Karpas-422 (cell line): ENCODE data around the gene ISCA1. TPM values are rescaled to one million over a fixed set of nuclear protein-coding genes. Genes with fewer than 3 reads are reported as not detected.

ENCODE experiments used
- DNase-seq: peaks from one replicate; pipeline ENCODE4 v3.0.0-alpha.2; 2015
- H2AFZ ChIP-seq: fragments of 200-600 bp; sonication (generic); 2 replicates; pipeline ENCODE4 v1.6.1; 2014; ENCODE audit warnings: antibody characterized with exemption, low read length, mixed read lengths
- H3K27ac ChIP-seq: fragments of 200-600 bp; sonication (generic); 2 replicates; pipeline ENCODE4 v1.5.1; 2014; ENCODE audit warnings: mild to moderate bottlenecking, low read length, moderate library complexity
- H3K27me3 ChIP-seq: fragments of 200-600 bp; sonication (generic); 2 replicates; pipeline ENCODE4 v1.6.1; 2014; ENCODE audit warnings: low read length, mixed read lengths
- H3K36me3 ChIP-seq: fragments of 200-600 bp; sonication (generic); 2 replicates; pipeline ENCODE4 v1.6.1; 2014; ENCODE audit warnings: low read length, mixed read lengths; ENCODE audit not compliant: insufficient read depth
- H3K4me1 ChIP-seq: fragments of 200-600 bp; sonication (generic); 2 replicates; pipeline ENCODE4 v1.6.1; 2014; ENCODE audit warnings: mild to moderate bottlenecking, low read length, mixed read lengths
- H3K4me2 ChIP-seq: fragments of 200-600 bp; sonication (generic); 2 replicates; pipeline ENCODE4 v1.6.1; 2014; ENCODE audit warnings: low read length, low read depth, mild to moderate bottlenecking; ENCODE audit not compliant: poor library complexity, severe bottlenecking
- H3K4me3 ChIP-seq: fragments of 200-600 bp; sonication (generic); 2 replicates; pipeline ENCODE4 v1.5.1; 2014; ENCODE audit warnings: mild to moderate bottlenecking, antibody characterized with exemption, low read length, mixed read lengths
- H3K79me2 ChIP-seq: fragments of 200-600 bp; sonication (generic); 2 replicates; pipeline ENCODE4 v1.6.1; 2014; ENCODE audit warnings: mild to moderate bottlenecking, low read length, mixed read lengths
- H3K9ac ChIP-seq: fragments of 200-600 bp; sonication (generic); 2 replicates; pipeline ENCODE4 v1.6.0; 2014; ENCODE audit warnings: low read length
- H3K9me2 ChIP-seq: fragments of 200-600 bp; sonication (generic), shearing (Covaris generic); replicated peaks from 2 replicates; pipeline ENCODE4 v1.6.0; 2014; ENCODE audit warnings: mild to moderate bottlenecking, low read length, moderate library complexity; ENCODE audit not compliant: insufficient read depth
- H3K9me3 ChIP-seq: fragments of 300-700, 200-600 bp; sonication (generic); 2 replicates; pipeline ENCODE4 v1.6.1; 2014; ENCODE audit warnings: low read length, mixed read lengths
- H4K20me1 ChIP-seq: fragments of 200-600 bp; sonication (generic); 2 replicates; pipeline ENCODE4 v1.6.1; 2014; ENCODE audit warnings: mild to moderate bottlenecking, antibody characterized with exemption, low read length, low read depth; ENCODE audit not compliant: insufficient read depth
- total RNA-seq: library from RNA; depleted of rRNA; stranded (reverse); fragments of >200 nt; shearing (Covaris generic); gene quantifications from 2 replicates; pipeline ENCODE4 v1.2.3, GENCODE V29; 2014; ENCODE audit warnings: low replicate concordance

Gene ISCA1
- total RNA-seq, 1 experiment from 2014 or later, result 51.4 TPM

GRCh38 chr9:86246752-86247161 is 35.6 kb downstream of the ISCA1 start:
- Histone ChIP-seq H3K4me2 (no peak overlapping the region), H3K4me1 (peaks cover 11% of the 10 kb centered on the region), H4K20me1 (no peaks in the 10 kb centered on the region), H3K9me2 (no peaks in the 10 kb centered on the region), H3K9ac (no peak overlapping the region), H3K27me3 (no peaks in the 10 kb centered on the region), H2AFZ (no peak overlapping the region), H3K9me3 (no peaks in the 10 kb centered on the region), H3K36me3 (no peaks in the 10 kb centered on the region), H3K4me3 (no peak overlapping the region), H3K27ac (no peak overlapping the region), H3K79me2 (no peaks in the 10 kb centered on the region)
- peak; percentile 56 for DNase-seq

DNA sequence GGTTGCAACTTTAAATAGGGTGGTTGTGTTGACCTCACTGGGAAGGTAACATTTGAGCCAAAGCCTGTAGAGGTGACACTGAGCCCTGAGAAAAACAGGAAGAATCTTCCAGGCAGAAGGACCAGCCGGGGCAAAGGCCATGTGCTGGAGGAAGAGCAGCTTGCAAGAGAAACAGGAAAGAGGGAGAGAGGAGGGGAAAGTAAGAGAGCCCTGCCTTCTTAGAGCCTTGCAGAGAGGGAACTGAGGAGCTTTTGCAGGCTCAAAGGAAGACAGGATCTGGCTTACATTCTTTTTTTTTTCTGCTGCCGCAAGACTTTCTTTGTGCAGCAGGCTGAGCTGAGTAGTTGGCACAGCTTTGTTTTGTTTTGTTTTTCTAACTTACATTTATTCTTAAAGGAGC is 40.3 kb downstream of the ISCA1 start:
- H3K4me1 ChIP-seq, result peaks cover 10% of the 10 kb centered on the region
- no peaks in the 10 kb centered on the region for H3K9me3 ChIP-seq
- no peaks in the 10 kb centered on the region for H3K36me3 ChIP-seq
- no peaks in the 10 kb centered on the region for H3K27me3 ChIP-seq
- H3K4me3 ChIP-seq, result no peak overlapping the region
- DNase-seq, result no peak
- no peak overlapping the region for H2AFZ ChIP-seq
- no peak overlapping the region for H3K27ac ChIP-seq
- no peaks in the 10 kb centered on the region for H4K20me1 ChIP-seq
- no peak overlapping the region for H3K4me2 ChIP-seq
- no peaks in the 10 kb centered on the region for H3K79me2 ChIP-seq
- H3K9ac ChIP-seq, result no peak overlapping the region
- H3K9me2 ChIP-seq, result no peaks in the 10 kb centered on the region

GRCh38 chr9:86241216-86241615 is 41.1 kb downstream of the ISCA1 start:
- Histone ChIP-seq H2AFZ (no peak overlapping the region), H3K4me1 (peaks cover 2% of the 10 kb centered on the region; the same call in 1 of the 2 replicates), H3K36me3 (no peaks in the 10 kb centered on the region), H3K27ac (no peak overlapping the region), H4K20me1 (no peaks in the 10 kb centered on the region), H3K9me3 (no peaks in the 10 kb centered on the region), H3K27me3 (no peaks in the 10 kb centered on the region), H3K4me3 (no peak overlapping the region), H3K9ac (no peak overlapping the region), H3K4me2 (no peak overlapping the region), H3K9me2 (no peaks in the 10 kb centered on the region), H3K79me2 (no peaks in the 10 kb centered on the region)
- no peak for DNase-seq

DNA sequence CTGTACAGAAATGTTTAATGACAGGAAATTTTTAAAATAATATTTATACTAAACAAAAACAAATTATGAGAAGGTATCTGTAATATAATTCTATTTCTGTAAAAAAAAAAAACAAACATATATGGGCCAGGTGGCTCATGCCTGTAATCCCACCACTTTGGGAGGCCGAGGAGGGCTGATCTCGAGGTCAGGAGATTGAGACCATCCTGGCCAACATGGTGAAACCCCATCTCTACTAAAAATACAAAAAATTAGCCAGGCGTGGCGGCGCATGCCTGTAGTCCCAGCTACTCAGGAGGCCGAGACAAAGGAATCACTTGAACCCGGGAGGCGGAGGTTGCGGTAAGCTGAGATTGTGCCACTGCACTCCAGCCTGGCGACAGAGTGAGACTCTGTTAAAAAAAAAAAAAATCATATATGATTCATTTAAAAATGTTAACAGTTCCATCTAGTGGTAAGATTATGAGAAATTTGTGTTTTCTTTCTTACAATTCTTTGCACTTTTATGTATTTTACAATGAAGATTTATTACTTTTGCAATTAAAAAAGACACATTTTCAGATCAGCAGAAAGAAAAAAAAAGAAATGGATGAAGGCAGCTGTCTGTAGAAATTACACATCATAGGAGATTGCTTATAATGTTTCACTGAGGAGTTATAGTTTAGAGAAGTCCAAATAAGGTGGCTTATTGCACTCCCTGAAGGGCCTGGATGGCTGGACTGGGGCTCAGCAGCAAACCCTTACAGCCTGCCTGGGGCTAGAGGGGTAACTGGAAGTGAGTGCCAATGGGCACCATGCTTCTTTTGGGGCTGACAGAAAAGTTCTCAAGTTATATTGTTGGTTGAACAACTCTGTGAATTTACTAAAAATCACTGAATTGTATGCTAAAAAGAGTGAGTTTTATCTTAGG is 43.2 kb downstream of the ISCA1 start:
- Histone ChIP-seq H3K9me3 (no peaks in the 10 kb centered on the region), H3K4me3 (no peak overlapping the region), H3K9ac (no peak overlapping the region), H3K79me2 (no peaks in the 10 kb centered on the region), H3K4me1 (no peaks in the 10 kb centered on the region), H3K4me2 (no peak overlapping the region), H3K27ac (no peak overlapping the region), H4K20me1 (no peaks in the 10 kb centered on the region), H3K27me3 (no peaks in the 10 kb centered on the region), H2AFZ (no peak overlapping the region), H3K9me2 (no peaks in the 10 kb centered on the region), H3K36me3 (no peaks in the 10 kb centered on the region)
- no peak for DNase-seq

GRCh38 chr9:86230858-86231257 is 51.5 kb downstream of the ISCA1 start:
- H4K20me1 ChIP-seq, result no peaks in the 10 kb centered on the region
- H3K79me2 ChIP-seq, result no peaks in the 10 kb centered on the region
- no peaks in the 10 kb centered on the region for H3K4me1 ChIP-seq
- H3K9ac ChIP-seq, result no peak overlapping the region
- H3K4me2 ChIP-seq, result no peak overlapping the region
- H3K4me3 ChIP-seq, result no peak overlapping the region
- no peak for DNase-seq
- no peaks in the 10 kb centered on the region for H3K36me3 ChIP-seq
- H3K9me3 ChIP-seq, result no peaks in the 10 kb centered on the region
- no peaks in the 10 kb centered on the region for H3K27me3 ChIP-seq
- H3K27ac ChIP-seq, result no peak overlapping the region
- H3K9me2 ChIP-seq, result no peaks in the 10 kb centered on the region
- no peak overlapping the region for H2AFZ ChIP-seq

DNA sequence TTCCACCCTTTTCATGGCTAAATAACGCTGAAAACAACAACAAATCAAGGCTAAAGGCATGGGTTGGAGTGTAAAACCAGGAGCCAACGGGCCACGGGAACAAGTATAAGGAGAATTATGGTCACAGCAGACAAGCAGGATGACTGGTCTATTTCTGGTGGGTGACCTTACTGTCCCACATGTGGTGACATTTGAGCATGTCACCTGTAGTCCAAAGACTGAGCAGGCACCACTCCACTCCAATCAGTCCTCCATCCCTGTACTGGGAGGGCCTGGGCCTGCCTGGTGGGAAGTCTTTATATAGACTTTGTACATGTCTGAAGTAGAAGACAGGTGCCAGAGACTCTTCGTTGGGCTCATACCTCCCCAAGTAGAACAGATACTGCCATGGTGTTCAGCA is 59.7 kb downstream of the ISCA1 start:
- H3K9me3 ChIP-seq, result no peaks in the 10 kb centered on the region
- H3K79me2 ChIP-seq, result no peaks in the 10 kb centered on the region
- H3K9me2 ChIP-seq, result no peaks in the 10 kb centered on the region
- H3K4me1 ChIP-seq, result no peaks in the 10 kb centered on the region
- no peaks in the 10 kb centered on the region for H3K27me3 ChIP-seq
- H3K4me2 ChIP-seq, result no peak overlapping the region
- no peak for DNase-seq
- no peaks in the 10 kb centered on the region for H4K20me1 ChIP-seq
- H2AFZ ChIP-seq, result no peak overlapping the region
- no peak overlapping the region for H3K4me3 ChIP-seq
- H3K9ac ChIP-seq, result no peak overlapping the region
- no peaks in the 10 kb centered on the region for H3K36me3 ChIP-seq
- no peak overlapping the region for H3K27ac ChIP-seq

DNA sequence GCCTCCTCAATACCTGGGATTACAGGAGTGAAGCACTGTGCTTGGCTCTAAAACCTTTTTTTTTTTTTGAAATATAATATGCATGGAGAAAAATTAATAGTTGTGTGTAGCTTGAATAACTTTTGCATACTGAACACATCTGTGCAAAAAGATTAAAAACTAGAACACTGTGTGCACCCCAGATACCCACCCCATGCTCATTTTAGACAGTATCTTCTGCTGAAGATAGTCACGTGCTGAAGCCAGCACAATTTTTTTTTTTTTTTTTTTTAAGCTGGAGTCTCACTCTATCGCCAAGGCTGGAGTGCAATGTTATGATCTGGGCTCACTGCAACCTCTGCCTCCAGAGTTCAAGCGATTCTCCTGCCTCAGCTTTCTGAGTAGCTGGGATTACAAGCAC is 62.7 kb downstream of the ISCA1 start:
- Histone ChIP-seq H3K27me3 (no peaks in the 10 kb centered on the region), H4K20me1 (no peaks in the 10 kb centered on the region), H2AFZ (no peak overlapping the region), H3K36me3 (no peaks in the 10 kb centered on the region), H3K79me2 (no peaks in the 10 kb centered on the region), H3K9ac (no peak overlapping the region), H3K4me2 (no peak overlapping the region), H3K9me3 (no peaks in the 10 kb centered on the region), H3K27ac (no peak overlapping the region), H3K4me3 (no peak overlapping the region), H3K9me2 (no peaks in the 10 kb centered on the region), H3K4me1 (no peaks in the 10 kb centered on the region)
- no peak for DNase-seq

GRCh38 chr9:86217076-86217755 is 65.1 kb downstream of the ISCA1 start:
- Histone ChIP-seq H3K4me1 (no peaks in the 10 kb centered on the region), H3K9ac (no peak overlapping the region), H3K27ac (no peak overlapping the region), H3K36me3 (no peaks in the 10 kb centered on the region), H3K79me2 (no peaks in the 10 kb centered on the region), H3K27me3 (no peaks in the 10 kb centered on the region), H2AFZ (no peak overlapping the region), H3K9me3 (no peaks in the 10 kb centered on the region), H3K4me3 (no peak overlapping the region), H4K20me1 (no peaks in the 10 kb centered on the region), H3K9me2 (no peaks in the 10 kb centered on the region), H3K4me2 (no peak overlapping the region)
- DNase-seq, result no peak
